ENCODE results near the gene SCGB1D1.
"Not testable (repeated sequence)": the region's sequence is repeated elsewhere in the genome, so short reads cannot be mapped to it uniquely, and the experiment has no call there.

Gene SCGB1D1

GRCh38 chr11:62172294-62172693 is 17.7 kb upstream of the SCGB1D1 start:
- peaks cover 5% of the 10 kb centered on the region for H3K27me3 ChIP-seq (ENCODE audit: control insufficient read depth, insufficient read depth, low read length)
- H3K9me3 ChIP-seq (ENCODE audit: control insufficient read depth, low read length) = no peaks in the 10 kb centered on the region
- H3K4me3 ChIP-seq (ENCODE audit: low read length) = no peak overlapping the region
- H3K9ac ChIP-seq (ENCODE audit: low read length) = no peak overlapping the region
- no peaks in the 10 kb centered on the region for H3K36me3 ChIP-seq (ENCODE audit: control insufficient read depth, insufficient read depth, low read length)
- H3K4me1 ChIP-seq (ENCODE audit: control insufficient read depth, insufficient read depth, low read length) = no peaks in the 10 kb centered on the region

- Histone ChIP-seq H3K36me3 (ENCODE audit: control insufficient read depth, insufficient read depth, low read length) (no peaks in the 10 kb centered on the region), H3K9ac (ENCODE audit: low read length) (no peak overlapping the region), H3K4me3 (ENCODE audit: low read length) (no peak overlapping the region), H3K27me3 (ENCODE audit: control insufficient read depth, insufficient read depth, low read length) (peaks cover 5% of the 10 kb centered on the region), H3K4me1 (ENCODE audit: control insufficient read depth, insufficient read depth, low read length) (no peaks in the 10 kb centered on the region), H3K9me3 (ENCODE audit: control insufficient read depth, low read length) (no peaks in the 10 kb centered on the region)
These were observed 13.2 kb upstream of the SCGB1D1 start for GRCh38 chr11:62176766-62177165.

GRCh38 chr11:62179995-62180394 is 10.0 kb upstream of the SCGB1D1 start:
- Histone ChIP-seq H3K27me3 (ENCODE audit: control insufficient read depth, insufficient read depth, low read length) (no peaks in the 10 kb centered on the region), H3K9ac (ENCODE audit: low read length) (no peak overlapping the region), H3K36me3 (ENCODE audit: control insufficient read depth, insufficient read depth, low read length) (no peaks in the 10 kb centered on the region), H3K4me3 (ENCODE audit: low read length) (no peak overlapping the region), H3K9me3 (ENCODE audit: control insufficient read depth, low read length) (no peaks in the 10 kb centered on the region), H3K4me1 (ENCODE audit: control insufficient read depth, insufficient read depth, low read length) (no peaks in the 10 kb centered on the region)

- Histone ChIP-seq H3K36me3 (ENCODE audit: control insufficient read depth, insufficient read depth, low read length) (no peaks in the 10 kb centered on the region), H3K9ac (ENCODE audit: low read length) (no peak overlapping the region), H3K4me3 (ENCODE audit: low read length) (no peak overlapping the region), H3K4me1 (ENCODE audit: control insufficient read depth, insufficient read depth, low read length) (no peaks in the 10 kb centered on the region), H3K9me3 (ENCODE audit: control insufficient read depth, low read length) (no peaks in the 10 kb centered on the region), H3K27me3 (ENCODE audit: control insufficient read depth, insufficient read depth, low read length) (no peaks in the 10 kb centered on the region)
These were observed 8.9 kb upstream of the SCGB1D1 start for GRCh38 chr11:62181097-62181496.

GRCh38 chr11:62182147-62182891 is 7.7 kb upstream of the SCGB1D1 start:
- Histone ChIP-seq H3K9me3 (ENCODE audit: control insufficient read depth, low read length) (no peaks in the 10 kb centered on the region), H3K4me1 (ENCODE audit: control insufficient read depth, insufficient read depth, low read length) (no peaks in the 10 kb centered on the region), H3K27me3 (ENCODE audit: control insufficient read depth, insufficient read depth, low read length) (no peaks in the 10 kb centered on the region), H3K36me3 (ENCODE audit: control insufficient read depth, insufficient read depth, low read length) (no peaks in the 10 kb centered on the region), H3K9ac (ENCODE audit: low read length) (no peak overlapping the region), H3K4me3 (ENCODE audit: low read length) (no peak overlapping the region)

- Histone ChIP-seq H3K9ac (ENCODE audit: low read length) (no peak overlapping the region), H3K27me3 (ENCODE audit: control insufficient read depth, insufficient read depth, low read length) (peaks cover 5% of the 10 kb centered on the region), H3K4me1 (ENCODE audit: control insufficient read depth, insufficient read depth, low read length) (no peaks in the 10 kb centered on the region), H3K4me3 (ENCODE audit: low read length) (no peak overlapping the region), H3K36me3 (ENCODE audit: control insufficient read depth, insufficient read depth, low read length) (no peaks in the 10 kb centered on the region), H3K9me3 (ENCODE audit: control insufficient read depth, low read length) (no peaks in the 10 kb centered on the region)
These were observed 3.8 kb upstream of the SCGB1D1 start for GRCh38 chr11:62186195-62186594.

GRCh38 chr11:62193952-62194351 is 3.9 kb downstream of the SCGB1D1 start:
- no peak overlapping the region for H3K9ac ChIP-seq (ENCODE audit: low read length)
- H3K9me3 ChIP-seq (ENCODE audit: control insufficient read depth, low read length) = no peaks in the 10 kb centered on the region
- H3K36me3 ChIP-seq (ENCODE audit: control insufficient read depth, insufficient read depth, low read length) = no peaks in the 10 kb centered on the region
- H3K4me3 ChIP-seq (ENCODE audit: low read length) = no peak overlapping the region
- H3K27me3 ChIP-seq (ENCODE audit: control insufficient read depth, insufficient read depth, low read length) = peaks cover 17% of the 10 kb centered on the region
- no peaks in the 10 kb centered on the region for H3K4me1 ChIP-seq (ENCODE audit: control insufficient read depth, insufficient read depth, low read length)

GRCh38 chr11:62195010-62195409 is 5.0 kb downstream of the SCGB1D1 start:
- H3K9ac ChIP-seq (ENCODE audit: low read length); H3K9me3 ChIP-seq (ENCODE audit: control insufficient read depth, low read length); H3K4me3 ChIP-seq (ENCODE audit: low read length); H3K36me3 ChIP-seq (ENCODE audit: control insufficient read depth, insufficient read depth, low read length); H3K4me1 ChIP-seq (ENCODE audit: control insufficient read depth, insufficient read depth, low read length): not testable (repeated sequence)
- peaks cover 12% of the 10 kb centered on the region for H3K27me3 ChIP-seq (ENCODE audit: control insufficient read depth, insufficient read depth, low read length)

GRCh38 chr11:62195945-62196344 is 5.9 kb downstream of the SCGB1D1 start:
- no peaks in the 10 kb centered on the region for H3K9me3 ChIP-seq (ENCODE audit: control insufficient read depth, low read length)
- H3K27me3 ChIP-seq (ENCODE audit: control insufficient read depth, insufficient read depth, low read length) = peaks cover 12% of the 10 kb centered on the region
- no peaks in the 10 kb centered on the region for H3K4me1 ChIP-seq (ENCODE audit: control insufficient read depth, insufficient read depth, low read length)
- no peak overlapping the region for H3K4me3 ChIP-seq (ENCODE audit: low read length)
- H3K9ac ChIP-seq (ENCODE audit: low read length) = no peak overlapping the region
- H3K36me3 ChIP-seq (ENCODE audit: control insufficient read depth, insufficient read depth, low read length) = no peaks in the 10 kb centered on the region

- H3K9me3 ChIP-seq (ENCODE audit: control insufficient read depth, low read length); H3K4me1 ChIP-seq (ENCODE audit: control insufficient read depth, insufficient read depth, low read length); H3K36me3 ChIP-seq (ENCODE audit: control insufficient read depth, insufficient read depth, low read length); H3K9ac ChIP-seq (ENCODE audit: low read length); H3K4me3 ChIP-seq (ENCODE audit: low read length): not testable (repeated sequence)
- peaks cover 12% of the 10 kb centered on the region for H3K27me3 ChIP-seq (ENCODE audit: control insufficient read depth, insufficient read depth, low read length)
These were observed 7.4 kb downstream of the SCGB1D1 start for GRCh38 chr11:62197400-62197799.

GRCh38 chr11:62201376-62201775 is 11.4 kb downstream of the SCGB1D1 start:
- Histone ChIP-seq H3K27me3 (ENCODE audit: control insufficient read depth, insufficient read depth, low read length) (no peaks in the 10 kb centered on the region), H3K4me3 (ENCODE audit: low read length) (no peak overlapping the region), H3K4me1 (ENCODE audit: control insufficient read depth, insufficient read depth, low read length) (no peaks in the 10 kb centered on the region), H3K36me3 (ENCODE audit: control insufficient read depth, insufficient read depth, low read length) (no peaks in the 10 kb centered on the region), H3K9ac (ENCODE audit: low read length) (no peak overlapping the region), H3K9me3 (ENCODE audit: control insufficient read depth, low read length) (no peaks in the 10 kb centered on the region)

- Histone ChIP-seq H3K36me3 (ENCODE audit: control insufficient read depth, insufficient read depth, low read length) (no peaks in the 10 kb centered on the region), H3K4me1 (ENCODE audit: control insufficient read depth, insufficient read depth, low read length) (no peaks in the 10 kb centered on the region), H3K9me3 (ENCODE audit: control insufficient read depth, low read length) (no peaks in the 10 kb centered on the region), H3K4me3 (ENCODE audit: low read length) (no peak overlapping the region), H3K9ac (ENCODE audit: low read length) (no peak overlapping the region), H3K27me3 (ENCODE audit: control insufficient read depth, insufficient read depth, low read length) (no peaks in the 10 kb centered on the region)
These were observed 12.9 kb downstream of the SCGB1D1 start for GRCh38 chr11:62202910-62203309.

GRCh38 chr11:62204430-62204829 is 14.4 kb downstream of the SCGB1D1 start:
- Histone ChIP-seq H3K27me3 (ENCODE audit: control insufficient read depth, insufficient read depth, low read length) (no peaks in the 10 kb centered on the region), H3K4me1 (ENCODE audit: control insufficient read depth, insufficient read depth, low read length) (peaks cover 7% of the 10 kb centered on the region), H3K36me3 (ENCODE audit: control insufficient read depth, insufficient read depth, low read length) (no peaks in the 10 kb centered on the region), H3K9me3 (ENCODE audit: control insufficient read depth, low read length) (no peaks in the 10 kb centered on the region), H3K9ac (ENCODE audit: low read length) (no peak overlapping the region), H3K4me3 (ENCODE audit: low read length) (no peak overlapping the region)
